PFSK-1 (cell line): Measurements from ENCODE around the gene SMAD3.

Experiments used
- FOXP2 ChIP-seq: optimal IDR thresholded peaks from 2 replicates; pipeline ENCODE3; 2011; ENCODE audit warnings: borderline replicate concordance, control low read depth, inconsistent platforms; ENCODE audit not compliant: insufficient read depth; ENCODE audit errors: extremely low read length, extremely low read depth
- POLR2AphosphoS5 ChIP-seq: IDR thresholded peaks from 2 replicates; pipeline ENCODE4 v1.6.1; 2012; ENCODE audit warnings: low read depth, mild to moderate bottlenecking, control low read depth, low read length, moderate library complexity
- SIN3A ChIP-seq: IDR thresholded peaks from 2 replicates; pipeline ENCODE4 v1.6.1; 2012; ENCODE audit warnings: mild to moderate bottlenecking, low read length, moderate library complexity, borderline replicate concordance; ENCODE audit not compliant: insufficient read depth
- TAF1 ChIP-seq: IDR thresholded peaks from 2 replicates; pipeline ENCODE4 v1.6.1; 2012; ENCODE audit warnings: low read length, control low read depth, borderline replicate concordance; ENCODE audit not compliant: insufficient read depth
- TF ChIP-seq, protein P1 (sequence below), 2 experiments: IDR thresholded peaks; 2 replicates each; pipeline versions ENCODE4 v1.6.1 to v1.8.0; 2011 to 2012; ENCODE audit warnings: low read depth in 2 of 2, low read length in 2 of 2, control low read depth in 1 of 2, inconsistent platforms in 1 of 2, mild to moderate bottlenecking in 1 of 2, moderate library complexity in 1 of 2; ENCODE audit not compliant: insufficient read depth in 1 of 2

The SMAD3 gene

DNA sequence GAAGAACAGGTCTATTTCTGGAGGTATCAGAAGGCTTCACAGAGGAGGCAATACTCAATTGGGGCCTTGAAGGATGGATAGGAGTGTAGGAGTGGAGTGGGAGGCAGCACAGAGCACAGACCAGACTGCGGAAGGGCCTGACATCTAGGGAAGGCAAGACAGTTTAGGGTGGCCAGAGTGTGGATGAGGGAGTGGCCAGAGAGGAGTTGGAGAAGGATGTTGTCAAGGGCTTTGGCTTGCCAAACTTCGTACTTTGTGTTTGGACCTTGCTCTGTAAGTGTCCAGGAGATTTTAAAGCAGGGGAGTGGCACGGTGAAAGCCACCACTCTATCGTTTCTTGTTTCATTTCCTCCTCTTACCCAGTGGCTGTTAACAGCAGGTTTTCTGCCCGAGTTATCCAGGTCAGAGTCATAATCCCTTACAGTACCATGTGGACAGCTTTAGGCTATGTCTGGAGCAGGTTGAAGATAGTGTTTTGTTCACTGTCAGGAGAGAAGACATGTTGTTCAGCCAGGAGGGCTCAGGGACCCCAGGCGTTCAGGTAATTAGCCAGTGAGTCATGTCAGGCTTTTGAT is 12.3 kb downstream of the SMAD3 start:
- TF ChIP-seq, protein P1, sequence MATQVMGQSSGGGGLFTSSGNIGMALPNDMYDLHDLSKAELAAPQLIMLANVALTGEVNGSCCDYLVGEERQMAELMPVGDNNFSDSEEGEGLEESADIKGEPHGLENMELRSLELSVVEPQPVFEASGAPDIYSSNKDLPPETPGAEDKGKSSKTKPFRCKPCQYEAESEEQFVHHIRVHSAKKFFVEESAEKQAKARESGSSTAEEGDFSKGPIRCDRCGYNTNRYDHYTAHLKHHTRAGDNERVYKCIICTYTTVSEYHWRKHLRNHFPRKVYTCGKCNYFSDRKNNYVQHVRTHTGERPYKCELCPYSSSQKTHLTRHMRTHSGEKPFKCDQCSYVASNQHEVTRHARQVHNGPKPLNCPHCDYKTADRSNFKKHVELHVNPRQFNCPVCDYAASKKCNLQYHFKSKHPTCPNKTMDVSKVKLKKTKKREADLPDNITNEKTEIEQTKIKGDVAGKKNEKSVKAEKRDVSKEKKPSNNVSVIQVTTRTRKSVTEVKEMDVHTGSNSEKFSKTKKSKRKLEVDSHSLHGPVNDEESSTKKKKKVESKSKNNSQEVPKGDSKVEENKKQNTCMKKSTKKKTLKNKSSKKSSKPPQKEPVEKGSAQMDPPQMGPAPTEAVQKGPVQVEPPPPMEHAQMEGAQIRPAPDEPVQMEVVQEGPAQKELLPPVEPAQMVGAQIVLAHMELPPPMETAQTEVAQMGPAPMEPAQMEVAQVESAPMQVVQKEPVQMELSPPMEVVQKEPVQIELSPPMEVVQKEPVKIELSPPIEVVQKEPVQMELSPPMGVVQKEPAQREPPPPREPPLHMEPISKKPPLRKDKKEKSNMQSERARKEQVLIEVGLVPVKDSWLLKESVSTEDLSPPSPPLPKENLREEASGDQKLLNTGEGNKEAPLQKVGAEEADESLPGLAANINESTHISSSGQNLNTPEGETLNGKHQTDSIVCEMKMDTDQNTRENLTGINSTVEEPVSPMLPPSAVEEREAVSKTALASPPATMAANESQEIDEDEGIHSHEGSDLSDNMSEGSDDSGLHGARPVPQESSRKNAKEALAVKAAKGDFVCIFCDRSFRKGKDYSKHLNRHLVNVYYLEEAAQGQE (IDR thresholded peaks at IDR 0.05; ENCODE audit: insufficient read depth in 1 of 2, low read depth in 2 of 2, low read length in 2 of 2), result no peak
- no peak for TF ChIP-seq SIN3A
- TF ChIP-seq FOXP2, result no peak
- no peak for TF ChIP-seq POLR2AphosphoS5
- no peak for TF ChIP-seq TAF1

DNA sequence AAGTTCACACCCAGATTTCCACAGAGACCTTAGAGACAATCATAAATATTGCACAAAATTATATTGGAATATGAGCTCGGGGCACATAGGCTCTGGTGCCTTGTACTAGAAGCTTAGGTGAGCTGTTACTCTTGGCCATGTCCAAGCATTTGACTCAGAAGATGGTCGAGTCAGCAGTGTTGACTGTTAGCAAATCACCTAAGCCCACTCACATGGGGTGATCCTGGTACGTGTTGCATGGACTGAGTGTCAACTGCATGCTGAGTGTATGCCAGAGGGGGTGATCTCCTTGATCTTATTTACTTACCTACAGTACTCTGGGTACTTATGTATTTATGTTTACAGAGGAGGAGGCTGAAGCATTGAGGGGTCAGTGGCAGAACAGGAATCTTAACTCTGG is 14.0 kb downstream of the SMAD3 start:
- TF ChIP-seq TAF1 (no peak), SIN3A (no peak), FOXP2 (no peak), POLR2AphosphoS5 (no peak)
- TF ChIP-seq, protein P1 (IDR thresholded peaks at IDR 0.05; ENCODE audit: insufficient read depth in 1 of 2, low read depth in 2 of 2, low read length in 2 of 2), result no peak

DNA sequence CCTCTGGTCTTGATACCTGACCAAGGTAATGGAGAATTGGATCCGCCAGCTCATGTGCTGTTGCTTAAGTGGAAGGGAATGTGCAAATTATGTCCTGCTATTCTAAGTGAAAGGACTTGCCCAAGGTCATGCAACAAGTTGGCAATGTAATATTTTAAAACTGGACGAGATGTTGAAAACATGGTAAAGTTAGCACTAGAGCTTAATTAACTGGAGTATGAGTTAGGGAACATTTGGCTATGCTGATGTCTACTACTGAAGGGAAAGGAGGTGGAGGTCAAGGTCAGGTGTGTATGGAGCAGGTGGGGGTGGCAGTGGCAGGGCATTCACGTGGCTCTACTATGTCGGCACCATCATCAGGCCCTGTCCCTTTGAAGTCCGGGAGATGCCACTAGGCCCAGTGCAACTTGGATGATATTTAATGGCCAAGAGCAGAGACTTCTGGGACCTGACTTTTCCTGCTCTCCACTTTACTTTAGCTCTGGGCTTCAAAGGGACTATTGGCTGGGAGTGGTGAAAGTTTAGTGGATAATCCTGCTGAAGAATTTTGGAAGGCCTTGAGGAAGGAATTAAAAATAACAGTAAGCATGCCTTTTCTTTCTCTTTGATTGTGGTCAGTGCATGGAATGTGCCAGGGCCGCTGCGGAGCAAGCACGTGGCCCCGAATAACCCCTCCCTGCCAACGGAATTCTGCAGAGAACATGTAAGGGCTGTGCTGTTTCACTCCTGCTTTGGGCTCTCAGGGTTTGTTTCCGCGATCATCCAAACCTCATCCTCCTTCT is 14.9 kb downstream of the SMAD3 start:
- TF ChIP-seq SIN3A (no peak), POLR2AphosphoS5 (no peak), FOXP2 (no peak), TAF1 (no peak)
- TF ChIP-seq, protein P1 (IDR thresholded peaks at IDR 0.05; ENCODE audit: insufficient read depth in 1 of 2, low read depth in 2 of 2, low read length in 2 of 2), result no peak

DNA sequence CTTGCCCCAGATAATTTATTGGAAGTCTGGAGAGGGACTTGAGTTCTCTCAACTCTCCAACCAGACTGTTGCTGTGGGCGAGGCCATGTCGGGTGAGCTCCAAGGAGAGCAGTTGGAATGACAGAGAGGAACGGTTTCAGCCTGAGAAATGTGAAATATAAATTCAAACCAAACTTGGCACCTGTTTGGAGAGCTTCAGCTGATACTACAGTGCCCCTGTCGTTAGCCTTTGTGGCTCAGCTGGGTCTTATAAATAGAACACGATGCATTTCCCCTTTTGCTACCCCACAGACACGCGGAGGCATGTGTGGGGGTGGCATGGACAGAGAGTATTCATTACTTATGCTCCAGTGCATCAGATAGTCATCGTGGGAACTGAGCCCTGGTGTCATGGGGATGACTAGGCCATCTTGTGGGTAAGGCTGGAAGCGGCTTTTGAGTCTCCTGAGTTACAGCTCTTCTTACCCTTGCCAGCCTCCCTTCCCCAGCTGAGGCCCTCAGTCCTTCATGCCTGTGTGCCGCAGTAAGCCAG is 15.6 kb downstream of the SMAD3 start:
- no peak for TF ChIP-seq SIN3A
- no peak for TF ChIP-seq TAF1
- TF ChIP-seq FOXP2, result no peak
- no peak for TF ChIP-seq POLR2AphosphoS5
- TF ChIP-seq, protein P1 (IDR thresholded peaks at IDR 0.05; ENCODE audit: insufficient read depth in 1 of 2, low read depth in 2 of 2, low read length in 2 of 2), result no peak
